Glutamatergic neuron (in vitro differentiated cells): ENCODE measurements around the gene RDX. TPM values are rescaled to one million over a fixed set of nuclear protein-coding genes. Genes with fewer than 3 reads are reported as not detected.

Experiments used
- DNase-seq: peaks from one replicate; pipeline ENCODE4 v3.0.0; 2022
- H3K27ac Mint-ChIP-seq: one replicate; pipeline ENCODE4 v1.8.0; 2020; ENCODE audit warnings: mild to moderate bottlenecking, mixed read lengths, inconsistent platforms; ENCODE audit not compliant: unreplicated experiment
- H3K27me3 Mint-ChIP-seq: one replicate; pipeline ENCODE4 v1.8.0; 2020; ENCODE audit warnings: mild to moderate bottlenecking, moderate library complexity, mixed read lengths, inconsistent platforms; ENCODE audit not compliant: unreplicated experiment
- H3K36me3 Mint-ChIP-seq: one replicate; pipeline ENCODE4 v1.8.0; 2020; ENCODE audit warnings: mild to moderate bottlenecking, mixed read lengths, inconsistent platforms; ENCODE audit not compliant: unreplicated experiment
- H3K4me1 Mint-ChIP-seq: one replicate; pipeline ENCODE4 v1.8.0; 2020; ENCODE audit warnings: mild to moderate bottlenecking, low read depth, mixed read lengths, inconsistent platforms; ENCODE audit not compliant: unreplicated experiment
- H3K4me3 Mint-ChIP-seq: one replicate; pipeline ENCODE4 v1.8.0; 2020; ENCODE audit warnings: mild to moderate bottlenecking, mixed read lengths, inconsistent platforms; ENCODE audit not compliant: unreplicated experiment
- H3K9me3 Mint-ChIP-seq: one replicate; pipeline ENCODE4 v1.8.0; 2020; ENCODE audit warnings: mild to moderate bottlenecking, moderate library complexity, mixed read lengths, inconsistent platforms; ENCODE audit not compliant: unreplicated experiment
- CTCF ChIP-seq: fragments of 200-600 bp; sonication (generic); IDR thresholded peaks from one replicate; pipeline ENCODE4 v1.5.0; 2021; ENCODE audit not compliant: partially characterized antibody, unreplicated experiment
- total RNA-seq: library from RNA; stranded (reverse); fragmentation: NEBNext Ultra II Directional; extraction: Animal tissue kit (Norgen Biotek cat#: 25700); gene quantifications from one replicate; pipeline ENCODE4 v1.2.1, GENCODE V29; 2021; ENCODE audit not compliant: unreplicated experiment

Gene RDX
- total RNA-seq, 1 donor from 2014 or later: 71.7 TPM

- Mint-ChIP-seq H3K27me3 (no peaks in the 10 kb centered on the region), H3K9me3 (peaks cover 5% of the 10 kb centered on the region), H3K4me1 (peaks cover 6% of the 10 kb centered on the region), H3K36me3 (no peaks in the 10 kb centered on the region), H3K4me3 (no peak overlapping the region), H3K27ac (no peak overlapping the region)
- DNase-seq: no peak
- no peak for TF ChIP-seq CTCF
Measured at GRCh38 chr11:110298301-110298765, 1.9 kb upstream of the RDX start.

- peaks cover 6% of the 10 kb centered on the region for H3K4me1 Mint-ChIP-seq
Measured at GRCh38 chr11:110297726-110298300, 1.4 kb upstream of the RDX start.

DNA sequence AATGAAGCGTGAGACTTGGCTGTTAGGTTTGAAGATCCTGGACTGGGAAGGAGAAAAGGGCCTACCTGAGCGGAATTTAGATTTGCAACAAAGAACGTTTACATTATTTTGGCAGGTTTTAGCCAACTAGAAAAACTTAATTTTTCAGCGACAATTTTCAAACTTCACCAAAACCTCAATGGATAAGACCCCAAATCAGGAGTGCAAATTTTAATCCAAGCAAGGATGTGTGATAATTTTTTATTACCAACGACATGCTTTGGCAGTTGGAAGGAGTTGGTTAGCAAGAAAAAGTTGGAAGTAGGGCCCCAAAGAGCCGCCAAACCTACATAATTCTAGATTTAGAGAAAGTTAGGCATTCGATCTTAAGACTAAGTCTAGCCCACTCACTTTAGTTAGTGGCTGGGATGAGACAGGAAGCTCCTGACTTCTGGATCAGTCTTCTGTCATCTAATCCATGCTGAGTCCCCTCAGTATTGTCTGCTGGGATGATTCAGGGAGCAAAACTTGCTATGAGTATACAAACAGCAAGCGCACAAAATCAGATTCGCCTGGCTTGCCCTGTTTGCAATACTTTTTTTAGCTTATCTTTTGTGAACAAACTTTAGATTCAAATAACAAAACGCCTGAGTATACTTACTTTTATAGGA is 787 bp upstream of the RDX start:
- H3K4me1 Mint-ChIP-seq: peaks cover 6% of the 10 kb centered on the region
- H3K27me3 Mint-ChIP-seq: no peaks in the 10 kb centered on the region
- DNase-seq: no peak
- peak overlapping the region; percentile 76 for H3K4me3 Mint-ChIP-seq
- no peak for TF ChIP-seq CTCF
- H3K9me3 Mint-ChIP-seq: peaks cover 5% of the 10 kb centered on the region
- H3K36me3 Mint-ChIP-seq: no peaks in the 10 kb centered on the region
- peak overlapping the region; percentile 28 for H3K27ac Mint-ChIP-seq

More at GRCh38 chr11:110297726-110298300, 1.4 kb upstream of the RDX start:
- Mint-ChIP-seq H3K27me3 (no peaks in the 10 kb centered on the region), H3K9me3 (peaks cover 5% of the 10 kb centered on the region), H3K27ac (no peak overlapping the region), H3K4me3 (no peak overlapping the region), H3K36me3 (no peaks in the 10 kb centered on the region)
- no peak for DNase-seq
- no peak for TF ChIP-seq CTCF

DNA sequence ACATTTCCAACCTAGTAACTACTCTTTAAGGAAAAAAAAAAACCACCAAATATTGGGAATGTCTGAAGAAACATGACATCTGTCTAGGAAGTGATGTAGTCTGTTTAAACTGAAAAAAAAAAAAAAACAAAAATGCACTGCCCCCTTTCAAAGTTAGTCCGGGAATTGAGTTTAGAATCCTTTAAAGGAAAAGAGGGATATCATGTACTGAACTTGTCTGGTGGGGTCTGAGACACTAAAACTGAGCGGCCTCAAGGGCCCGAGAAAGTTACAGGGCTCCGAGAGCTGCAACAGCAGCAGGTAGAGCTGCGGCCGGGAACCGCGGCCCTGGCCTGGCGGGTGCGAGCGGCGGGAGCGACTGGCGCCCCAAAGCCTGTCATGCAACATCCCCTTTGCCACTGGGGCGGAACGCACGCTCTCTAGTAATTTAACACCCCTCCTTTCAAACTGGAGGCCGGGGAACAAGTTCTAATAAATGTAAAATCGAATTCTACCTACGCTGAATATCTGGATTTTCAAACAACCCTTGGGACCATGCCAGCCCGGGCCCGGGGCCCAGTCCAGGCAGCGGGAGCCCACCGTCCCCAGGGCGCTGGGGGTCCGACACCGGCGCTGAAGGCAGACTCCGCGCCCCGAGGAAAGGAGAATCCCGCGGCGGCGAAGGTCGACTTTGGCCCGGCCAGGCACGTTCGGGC is 736 bp downstream of the RDX start:
- H3K4me1 Mint-ChIP-seq: peaks cover 6% of the 10 kb centered on the region
- H3K27ac Mint-ChIP-seq: peak overlapping the region; percentile 77
- peaks cover 4% of the 10 kb centered on the region for H3K36me3 Mint-ChIP-seq
- peaks cover 2% of the 10 kb centered on the region for H3K27me3 Mint-ChIP-seq
- no peak for TF ChIP-seq CTCF
- peak; percentile 54 for DNase-seq
- H3K9me3 Mint-ChIP-seq: peaks cover 5% of the 10 kb centered on the region
- peak overlapping the region; percentile 92 for H3K4me3 Mint-ChIP-seq

DNA sequence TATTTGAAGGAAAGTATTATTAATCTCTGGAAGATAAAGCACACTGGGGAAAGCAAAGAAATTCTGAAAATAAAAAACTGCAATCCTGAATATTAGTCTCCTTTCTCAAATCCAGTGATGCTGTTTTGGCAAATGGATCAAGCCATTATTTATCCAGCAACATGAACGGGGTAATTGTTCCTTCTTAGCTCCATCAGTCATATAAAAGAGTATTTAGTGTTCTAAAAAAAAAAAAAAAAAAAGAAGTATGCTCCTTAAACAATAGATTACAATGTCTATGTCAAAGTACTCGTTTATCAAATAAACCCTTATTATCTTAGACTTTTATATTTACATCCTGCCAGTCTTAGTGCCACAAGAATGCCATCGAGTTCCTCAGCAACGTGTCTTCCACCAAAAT is 1.3 kb downstream of the RDX start:
- peaks cover 6% of the 10 kb centered on the region for H3K36me3 Mint-ChIP-seq
- H3K4me1 Mint-ChIP-seq: peaks cover 6% of the 10 kb centered on the region
- H3K27me3 Mint-ChIP-seq: peaks cover 2% of the 10 kb centered on the region
- H3K9me3 Mint-ChIP-seq: peaks cover 5% of the 10 kb centered on the region
- peak overlapping the region; percentile 92 for H3K4me3 Mint-ChIP-seq
- no peak for DNase-seq
- no peak for TF ChIP-seq CTCF
- peak overlapping the region; percentile 57 for H3K27ac Mint-ChIP-seq
